D721Med (cell line): Measurements from ENCODE around the gene MTOR.
A peak's percentile ranks its signal among the peaks of the same experiment; 100 is the strongest.

Source experiments
- DNase-seq: peaks from one replicate; pipeline ENCODE4 v3.0.0; 2011; ENCODE audit warnings: low spot score; ENCODE audit not compliant: insufficient read length
- FAIRE-seq: peaks from 2 replicates; lab custom pipeline; 2011; peaks lifted over from hg19 to GRCh38; lab: Jason Lieb, UNC
- CTCF ChIP-seq: IDR thresholded peaks from 2 replicates; pipeline ENCODE4 v1.5.1; 2012; ENCODE audit warnings: mild to moderate bottlenecking, control low read depth; ENCODE audit not compliant: insufficient read depth; ENCODE audit errors: missing control alignments

Gene MTOR

GRCh38 chr1:11238311-11238710 is 24.0 kb downstream of the MTOR start:
- DNase-seq (peak; percentile 18), FAIRE-seq (no peak)
- TF ChIP-seq CTCF, result no peak

- no peak for DNase-seq
- no peak for FAIRE-seq
- TF ChIP-seq CTCF, result no peak
These were observed 25.0 kb downstream of the MTOR start for GRCh38 chr1:11237356-11237755.

DNA sequence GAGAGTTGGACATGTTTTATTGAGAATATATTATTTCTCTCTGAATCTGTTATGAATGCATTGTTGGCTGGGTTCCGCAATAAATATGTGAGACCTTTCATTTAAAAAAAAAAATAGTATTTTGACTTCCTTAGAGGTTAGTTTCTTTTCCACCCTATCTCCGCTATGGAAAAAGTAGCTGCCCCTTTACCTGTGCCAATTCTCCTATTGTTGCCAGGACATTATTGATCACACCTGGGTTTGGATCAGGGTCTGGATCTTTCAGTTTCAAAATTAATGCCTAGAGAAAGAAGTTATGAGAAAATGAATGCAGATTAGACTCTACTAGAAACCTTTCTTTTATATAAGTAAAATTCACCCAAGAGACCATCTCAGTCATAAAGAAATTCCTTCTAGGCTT is 29.1 kb downstream of the MTOR start:
- DNase-seq (no peak), FAIRE-seq (no peak)
- TF ChIP-seq CTCF, result no peak

DNA sequence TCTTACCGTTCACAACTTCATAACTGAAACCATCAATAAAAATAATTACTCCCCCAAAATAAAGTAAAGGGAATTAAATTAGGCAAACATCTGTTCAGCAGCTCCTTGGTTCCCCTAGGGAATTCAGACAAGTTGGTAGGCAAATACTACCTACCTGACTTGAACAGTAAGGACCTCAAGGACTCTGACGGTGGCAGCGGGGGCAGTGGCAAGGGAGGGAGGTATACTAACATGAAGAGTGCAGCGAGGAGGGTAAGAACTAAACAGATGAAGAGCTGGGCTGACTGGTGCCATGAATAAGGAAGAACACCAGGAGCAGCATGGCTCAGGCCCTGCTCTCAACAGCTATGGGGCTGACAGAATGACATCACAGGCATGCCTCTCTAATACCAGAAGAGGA is 33.1 kb downstream of the MTOR start:
- no peak for DNase-seq
- no peak for FAIRE-seq
- no peak for TF ChIP-seq CTCF

- no peak for DNase-seq
- no peak for FAIRE-seq
- TF ChIP-seq CTCF, result no peak
These were observed 35.0 kb downstream of the MTOR start for GRCh38 chr1:11227106-11228077.

- TF ChIP-seq CTCF, result no peak
- FAIRE-seq (no peak), DNase-seq (no peak)
These were observed 46.3 kb downstream of the MTOR start for GRCh38 chr1:11216074-11216473.
